Mesothelial cell of epicardium (in vitro differentiated cells): ENCODE results near the gene SLC25A25. TPM values are rescaled to one million over a fixed set of nuclear protein-coding genes. Genes with fewer than 3 reads are reported as not detected.

Experiments
- DNase-seq, 2 experiments: peaks; one replicate each; pipeline ENCODE4 v3.0.0; 2021; ENCODE audit warnings: low spot score in 2 of 2; ENCODE audit not compliant: unreplicated experiment in 2 of 2
- H3K27ac Mint-ChIP-seq: 2 replicates; pipeline ENCODE4 v1.8.0; 2021; ENCODE audit warnings: mixed read lengths
- H3K27me3 Mint-ChIP-seq: 2 replicates; pipeline ENCODE4 v1.8.0; 2021; ENCODE audit warnings: low read depth, mixed read lengths
- H3K36me3 Mint-ChIP-seq: 2 replicates; pipeline ENCODE4 v1.8.0; 2021; ENCODE audit warnings: mixed read lengths
- H3K4me1 Mint-ChIP-seq: 2 replicates; pipeline ENCODE4 v1.8.0; 2021; ENCODE audit warnings: mixed read lengths
- H3K4me3 Mint-ChIP-seq: 2 replicates; pipeline ENCODE4 v1.8.0; 2021; ENCODE audit warnings: mild to moderate bottlenecking, moderate library complexity, mixed read lengths
- H3K9me3 Mint-ChIP-seq: 2 replicates; pipeline ENCODE4 v1.8.0; 2021; ENCODE audit warnings: mixed read lengths
- CTCF ChIP-seq: fragments of 200-600 bp; sonication (generic); IDR thresholded peaks from one replicate; pipeline ENCODE4 v1.5.0; 2021; ENCODE audit warnings: antibody characterized with exemption; ENCODE audit not compliant: unreplicated experiment
- total RNA-seq: library from RNA; stranded (reverse); gene quantifications from 3 replicates; pipeline ENCODE4 v1.2.1, GENCODE V29; 2021

Gene SLC25A25
- total RNA-seq, 1 donor from 2014 or later = 26.2 TPM

GRCh38 chr9:128061275-128061960 lies 6.6 kb upstream of the SLC25A25 start:
- H3K4me1 Mint-ChIP-seq = peaks cover 19% of the 10 kb centered on the region
- peaks cover 14% of the 10 kb centered on the region for H3K36me3 Mint-ChIP-seq
- no peaks in the 10 kb centered on the region for H3K9me3 Mint-ChIP-seq
- no peaks in the 10 kb centered on the region for H3K27me3 Mint-ChIP-seq
- no peak for DNase-seq
- no peak overlapping the region for H3K27ac Mint-ChIP-seq
- no peak overlapping the region for H3K4me3 Mint-ChIP-seq
- TF ChIP-seq CTCF = no peak

GRCh38 chr9:128062279-128062678 lies 5.8 kb upstream of the SLC25A25 start:
- Mint-ChIP-seq H3K27ac (no peak overlapping the region), H3K4me3 (no peak overlapping the region), H3K36me3 (peaks cover 14% of the 10 kb centered on the region), H3K9me3 (no peaks in the 10 kb centered on the region), H3K27me3 (no peaks in the 10 kb centered on the region), H3K4me1 (peaks cover 14% of the 10 kb centered on the region)
- DNase-seq = no peak
- TF ChIP-seq CTCF = no peak

- Mint-ChIP-seq H3K27me3 (no peaks in the 10 kb centered on the region), H3K27ac (no peak overlapping the region), H3K4me3 (no peak overlapping the region), H3K36me3 (peaks cover 14% of the 10 kb centered on the region), H3K9me3 (no peaks in the 10 kb centered on the region), H3K4me1 (peaks cover 12% of the 10 kb centered on the region)
- no peak for TF ChIP-seq CTCF
- DNase-seq = no peak
Observed at GRCh38 chr9:128062846-128063831, 4.9 kb upstream of the SLC25A25 start.

- no peaks in the 10 kb centered on the region for H3K9me3 Mint-ChIP-seq
- peak overlapping the region; percentile 35 for H3K4me3 Mint-ChIP-seq
- peaks cover 24% of the 10 kb centered on the region for H3K4me1 Mint-ChIP-seq
- DNase-seq = no peak
- no peaks in the 10 kb centered on the region for H3K27me3 Mint-ChIP-seq
- peak overlapping the region; percentile 48 for H3K27ac Mint-ChIP-seq
- no peak for TF ChIP-seq CTCF
- peaks cover 13% of the 10 kb centered on the region for H3K36me3 Mint-ChIP-seq
Observed at GRCh38 chr9:128065907-128066712, 1.9 kb upstream of the SLC25A25 start.
